Sigmoid colon (tissue), 4 donors: ENCODE measurements around the gene LRRC74A.

Experiments used
- EP300 ChIP-seq, 4 donors: sonication (generic); formaldehyde crosslinking; IDR thresholded peaks; one replicate each; pipeline ENCODE4 v1.6.1; 2017; ENCODE audit warnings: antibody characterized with exemption in 4 of 4
- POLR2A ChIP-seq, 2 donors: fragments of 450-650 bp; IDR thresholded peaks; one replicate each; pipeline ENCODE4 v1.6.1; 2016; ENCODE audit warnings: antibody characterized with exemption in 2 of 2, mild to moderate bottlenecking in 2 of 2, moderate library complexity in 2 of 2
- POLR2AphosphoS5 ChIP-seq, 4 donors: sonication (generic); formaldehyde crosslinking; IDR thresholded peaks; one replicate each; pipeline ENCODE4 v1.6.1; 2017; ENCODE audit warnings: antibody characterized with exemption in 4 of 4
- TF ChIP-seq, protein P1 (sequence below), 4 experiments: fragments of 450-650 bp in 3 of 4; fragments of 200-600 bp in 1 of 4; IDR thresholded peaks; one replicate each; pipeline ENCODE4 v1.5.1; 2016 to 2019; ENCODE audit warnings: antibody characterized with exemption in 4 of 4, mild to moderate bottlenecking in 3 of 4, moderate library complexity in 2 of 4

DNA sequence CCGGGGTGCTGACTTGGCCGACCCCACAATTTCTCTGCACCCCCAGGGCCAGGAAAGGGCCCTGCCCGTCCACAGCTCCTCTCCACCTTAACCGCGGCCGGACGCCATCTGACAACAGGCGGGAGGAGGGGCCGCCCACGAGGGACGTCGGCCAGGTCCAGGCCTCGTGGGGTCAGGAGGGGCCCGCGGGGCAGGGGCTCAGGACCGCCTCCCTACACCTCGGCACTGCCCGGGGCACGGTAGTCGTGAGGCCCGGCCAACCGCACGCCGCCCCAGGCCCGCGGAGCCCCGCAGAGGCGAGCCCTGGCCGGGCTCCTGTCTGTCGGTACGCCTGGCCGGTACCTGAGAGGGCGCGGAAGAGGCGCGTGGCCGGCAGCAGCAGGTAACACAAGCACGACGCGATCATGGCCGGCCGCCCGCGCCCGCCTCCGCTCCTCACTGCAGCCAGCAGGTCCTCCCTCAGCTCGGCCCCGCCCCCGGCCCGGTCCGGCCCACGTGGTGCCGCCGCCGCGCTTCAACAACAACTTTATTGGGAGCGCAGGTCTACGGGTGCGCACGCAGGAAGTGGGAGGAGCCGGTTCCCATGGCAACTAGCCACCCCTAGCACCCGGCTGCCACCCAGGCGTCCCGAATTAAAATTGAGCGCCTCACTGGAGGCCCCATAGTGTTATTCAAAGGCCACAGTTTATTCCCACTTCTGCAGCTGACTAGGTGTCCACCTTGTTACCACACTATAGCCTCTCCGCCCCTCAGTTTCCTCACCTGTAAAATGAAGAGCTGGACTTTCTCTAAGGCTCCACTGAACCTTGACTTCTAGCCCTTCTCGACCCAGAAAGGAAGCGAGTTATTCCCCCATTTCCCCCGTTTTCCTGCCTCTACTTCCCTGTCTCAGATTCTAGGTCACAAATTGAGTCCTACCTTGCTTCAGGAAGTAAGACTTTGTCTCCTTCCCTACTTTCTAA is 13.5 kb upstream of the LRRC74A start, which contains the start of gene ANGEL1:
- TF ChIP-seq POLR2AphosphoS5 (IDR thresholded peaks at IDR 0.05) = peak in 3 of 4 donors; percentile 87 to 89 (median 89)
- TF ChIP-seq, protein P1, sequence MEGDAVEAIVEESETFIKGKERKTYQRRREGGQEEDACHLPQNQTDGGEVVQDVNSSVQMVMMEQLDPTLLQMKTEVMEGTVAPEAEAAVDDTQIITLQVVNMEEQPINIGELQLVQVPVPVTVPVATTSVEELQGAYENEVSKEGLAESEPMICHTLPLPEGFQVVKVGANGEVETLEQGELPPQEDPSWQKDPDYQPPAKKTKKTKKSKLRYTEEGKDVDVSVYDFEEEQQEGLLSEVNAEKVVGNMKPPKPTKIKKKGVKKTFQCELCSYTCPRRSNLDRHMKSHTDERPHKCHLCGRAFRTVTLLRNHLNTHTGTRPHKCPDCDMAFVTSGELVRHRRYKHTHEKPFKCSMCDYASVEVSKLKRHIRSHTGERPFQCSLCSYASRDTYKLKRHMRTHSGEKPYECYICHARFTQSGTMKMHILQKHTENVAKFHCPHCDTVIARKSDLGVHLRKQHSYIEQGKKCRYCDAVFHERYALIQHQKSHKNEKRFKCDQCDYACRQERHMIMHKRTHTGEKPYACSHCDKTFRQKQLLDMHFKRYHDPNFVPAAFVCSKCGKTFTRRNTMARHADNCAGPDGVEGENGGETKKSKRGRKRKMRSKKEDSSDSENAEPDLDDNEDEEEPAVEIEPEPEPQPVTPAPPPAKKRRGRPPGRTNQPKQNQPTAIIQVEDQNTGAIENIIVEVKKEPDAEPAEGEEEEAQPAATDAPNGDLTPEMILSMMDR (IDR thresholded peaks at IDR 0.05) = no peak
- TF ChIP-seq POLR2A (IDR thresholded peaks at IDR 0.05) = peak in 1 of 2 donors; percentile 62
- peak in 1 of 4 donors; percentile 66 for TF ChIP-seq EP300 (IDR thresholded peaks at IDR 0.05)
